Kidney epithelial cell (primary cell): ENCODE measurements around the gene KRT34. TPM values are rescaled to one million over a fixed set of nuclear protein-coding genes. Genes with fewer than 3 reads are reported as not detected.
"Not testable (repeated sequence)": the region's sequence is repeated elsewhere in the genome, so short reads cannot be mapped to it uniquely, and the experiment has no call there.

Experiments used
- DNase-seq: peaks from one replicate; pipeline ENCODE4 v3.0.0-alpha.2; 2010; ENCODE audit warnings: low read depth
- H3K27me3 ChIP-seq: 2 replicates; pipeline ENCODE4 v1.6.0; 2011; ENCODE audit warnings: low read length; ENCODE audit not compliant: control insufficient read depth, insufficient read depth
- H3K36me3 ChIP-seq: 2 replicates; pipeline ENCODE4 v1.5.1; 2011; ENCODE audit warnings: low read length; ENCODE audit not compliant: control insufficient read depth, insufficient read depth
- H3K4me3 ChIP-seq: 2 replicates; pipeline ENCODE4 v1.5.1; 2011; ENCODE audit warnings: low read depth, mild to moderate bottlenecking, control low read depth, low read length
- CTCF ChIP-seq: IDR thresholded peaks from 2 replicates; pipeline ENCODE4 v1.5.1; 2011; ENCODE audit warnings: mild to moderate bottlenecking, moderate library complexity, low read length, control low read depth, inconsistent platforms; ENCODE audit not compliant: insufficient read depth, poor library complexity, severe bottlenecking
- total RNA-seq: library from RNA; depleted of rRNA; stranded (reverse); fragments of >200 nt; gene quantifications from 2 replicates; pipeline ENCODE4 v1.2.3, GENCODE V29; 2015

KRT34 gene
- total RNA-seq, 1 donor from 2014 or later = 5.5 TPM

GRCh38 chr17:41386227-41386626, 4.1 kb upstream of the KRT34 start:
- no peak for TF ChIP-seq CTCF
- Histone ChIP-seq H3K4me3 (no peak overlapping the region), H3K27me3 (no peaks in the 10 kb centered on the region), H3K36me3 (no peaks in the 10 kb centered on the region)
- no peak for DNase-seq

GRCh38 chr17:41383690-41384089, 1.6 kb upstream of the KRT34 start:
- no peak for TF ChIP-seq CTCF
- H3K36me3 ChIP-seq = no peaks in the 10 kb centered on the region
- no peak overlapping the region for H3K4me3 ChIP-seq
- H3K27me3 ChIP-seq = no peaks in the 10 kb centered on the region
- no peak for DNase-seq

GRCh38 chr17:41382394-41382793, 288 bp upstream of the KRT34 start:
- TF ChIP-seq CTCF = no peak
- Histone ChIP-seq H3K4me3 (no peak overlapping the region), H3K36me3 (no peaks in the 10 kb centered on the region), H3K27me3 (no peaks in the 10 kb centered on the region)
- DNase-seq = no peak

GRCh38 chr17:41380091-41380490, 2.0 kb downstream of the KRT34 start:
- H3K4me3 ChIP-seq, H3K36me3 ChIP-seq: not testable (repeated sequence)
- DNase-seq = peak; percentile 53

GRCh38 chr17:41377546-41377945, 4.6 kb downstream of the KRT34 start:
- TF ChIP-seq CTCF = no peak
- H3K4me3 ChIP-seq = no peak overlapping the region
- no peak for DNase-seq
- no peaks in the 10 kb centered on the region for H3K27me3 ChIP-seq
- no peaks in the 10 kb centered on the region for H3K36me3 ChIP-seq

More at GRCh38 chr17:41380091-41380490, 2.0 kb downstream of the KRT34 start:
- H3K27me3 ChIP-seq = not testable (repeated sequence)

GRCh38 chr17:41369713-41370112, 12.4 kb downstream of the KRT34 start, which contains the start of gene KRT33B:
TSS of gene KRT33B (minus strand) at chr17:41369813. CDS start at chr17:41369750, 63 bp downstream.
- Histone ChIP-seq H3K27me3 (no peaks in the 10 kb centered on the region), H3K4me3 (no peak within 1 kb of the TSS), H3K36me3 (no peaks in the 10 kb centered on the region)
- no peak for DNase-seq
- TF ChIP-seq CTCF = no peak
